GM18511 (cell line): ENCODE measurements around the gene CIC.

Experiments used
- ATAC-seq: cut with Tn5 transposase; IDR thresholded peaks from one replicate; pipeline ENCODE4 v1.9.1; 2021; ENCODE audit warnings: mild to moderate bottlenecking, moderate library complexity; ENCODE audit not compliant: unreplicated experiment

Gene CIC

DNA sequence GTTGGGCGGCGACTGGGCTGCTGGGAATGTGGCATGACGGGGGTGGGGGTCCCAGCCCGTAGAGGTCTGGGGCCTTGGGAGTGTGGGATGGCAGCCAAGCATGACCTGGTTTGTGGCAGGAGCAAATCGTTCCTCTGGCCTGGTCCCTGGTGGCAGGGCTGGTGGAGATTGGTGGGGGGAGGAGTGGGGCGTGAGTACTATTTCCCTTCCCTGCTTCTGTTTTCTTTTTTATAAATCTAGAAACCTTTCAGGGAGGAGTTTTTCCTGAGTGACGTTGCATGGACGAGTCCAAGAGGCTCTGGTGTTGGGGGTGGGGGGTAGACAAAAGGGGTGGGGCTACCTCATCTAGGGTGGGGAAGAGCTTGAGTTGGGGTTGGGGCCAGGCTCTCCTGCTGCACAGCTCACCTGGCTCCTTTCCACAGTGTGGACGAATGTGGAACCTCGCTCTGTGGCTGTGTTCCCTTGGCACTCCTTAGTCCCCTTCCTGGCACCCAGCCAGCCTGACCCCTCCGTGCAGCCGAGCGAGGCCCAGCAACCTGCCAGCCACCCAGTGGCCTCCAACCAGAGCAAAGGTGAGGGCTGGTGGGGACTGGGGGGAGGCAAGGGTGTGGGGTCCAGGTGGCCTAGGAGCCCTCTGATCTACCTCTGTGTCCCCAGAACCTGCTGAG, 17.4 kb downstream of the CIC start:
- no peak for ATAC-seq

- ATAC-seq: no peak
These were observed 18.2 kb downstream of the CIC start for GRCh38 chr19:42287017-42287826.

DNA sequence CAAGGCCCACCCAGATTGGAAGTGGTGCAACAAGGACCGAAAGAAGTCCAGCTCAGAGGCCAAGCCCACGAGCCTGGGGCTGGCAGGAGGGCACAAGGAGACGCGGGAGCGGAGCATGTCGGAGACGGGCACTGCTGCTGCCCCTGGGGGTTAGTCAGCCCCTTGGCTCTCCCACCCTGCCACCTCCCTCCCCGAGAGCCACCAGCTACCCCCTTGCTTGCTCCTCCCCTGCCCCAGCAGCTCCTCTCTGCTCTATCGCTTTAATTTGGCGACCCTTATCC, 18.7 kb downstream of the CIC start:
- ATAC-seq: no peak

DNA sequence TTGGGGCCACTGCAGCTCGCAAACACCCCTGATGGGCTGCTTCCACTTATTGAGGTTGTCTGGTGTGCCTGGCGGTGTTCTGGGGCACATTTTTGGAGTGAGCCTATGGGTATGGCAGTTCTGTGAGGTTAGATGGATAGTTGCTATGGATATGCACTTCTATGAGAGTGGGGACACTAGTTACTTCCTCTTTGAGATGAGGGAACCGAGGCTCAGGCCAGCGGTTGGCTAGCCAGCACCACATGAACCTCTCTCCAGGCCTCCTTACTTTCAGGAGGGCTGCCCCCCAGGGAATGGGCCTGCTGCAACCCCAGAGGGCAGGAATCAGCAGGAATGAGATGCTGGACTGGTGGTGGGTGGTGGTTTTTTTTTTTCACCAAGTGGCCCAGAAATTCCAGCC, 19.3 kb downstream of the CIC start:
- ATAC-seq: no peak

GRCh38 chr19:42288881-42289555, 20.0 kb downstream of the CIC start:
- no peak for ATAC-seq

DNA sequence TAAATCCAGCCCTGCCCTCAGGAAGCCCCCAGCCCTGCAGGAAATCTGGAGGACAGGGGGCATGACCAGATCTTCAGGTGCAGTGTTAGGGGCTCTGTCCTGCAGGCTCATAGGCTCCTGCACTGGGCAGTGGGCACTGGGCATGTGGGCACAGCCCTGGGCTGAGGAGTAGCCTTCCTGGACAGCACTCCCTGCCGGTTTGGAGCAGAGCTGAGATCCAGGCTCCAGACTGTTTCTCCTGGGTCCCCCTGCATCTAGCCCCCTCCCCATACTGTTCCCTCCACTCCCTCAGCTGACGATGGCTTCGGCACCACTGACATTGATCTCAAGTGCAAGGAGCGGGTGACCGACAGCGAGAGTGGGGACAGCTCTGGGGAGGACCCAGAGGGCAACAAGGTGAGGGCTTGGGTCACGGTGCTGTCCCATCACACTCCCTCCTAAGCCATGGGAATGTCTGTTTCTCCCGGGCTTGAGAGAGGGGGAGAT, 20.5 kb downstream of the CIC start:
- no peak for ATAC-seq

- no peak for ATAC-seq
These were observed 21.1 kb downstream of the CIC start for GRCh38 chr19:42290136-42290522.

DNA sequence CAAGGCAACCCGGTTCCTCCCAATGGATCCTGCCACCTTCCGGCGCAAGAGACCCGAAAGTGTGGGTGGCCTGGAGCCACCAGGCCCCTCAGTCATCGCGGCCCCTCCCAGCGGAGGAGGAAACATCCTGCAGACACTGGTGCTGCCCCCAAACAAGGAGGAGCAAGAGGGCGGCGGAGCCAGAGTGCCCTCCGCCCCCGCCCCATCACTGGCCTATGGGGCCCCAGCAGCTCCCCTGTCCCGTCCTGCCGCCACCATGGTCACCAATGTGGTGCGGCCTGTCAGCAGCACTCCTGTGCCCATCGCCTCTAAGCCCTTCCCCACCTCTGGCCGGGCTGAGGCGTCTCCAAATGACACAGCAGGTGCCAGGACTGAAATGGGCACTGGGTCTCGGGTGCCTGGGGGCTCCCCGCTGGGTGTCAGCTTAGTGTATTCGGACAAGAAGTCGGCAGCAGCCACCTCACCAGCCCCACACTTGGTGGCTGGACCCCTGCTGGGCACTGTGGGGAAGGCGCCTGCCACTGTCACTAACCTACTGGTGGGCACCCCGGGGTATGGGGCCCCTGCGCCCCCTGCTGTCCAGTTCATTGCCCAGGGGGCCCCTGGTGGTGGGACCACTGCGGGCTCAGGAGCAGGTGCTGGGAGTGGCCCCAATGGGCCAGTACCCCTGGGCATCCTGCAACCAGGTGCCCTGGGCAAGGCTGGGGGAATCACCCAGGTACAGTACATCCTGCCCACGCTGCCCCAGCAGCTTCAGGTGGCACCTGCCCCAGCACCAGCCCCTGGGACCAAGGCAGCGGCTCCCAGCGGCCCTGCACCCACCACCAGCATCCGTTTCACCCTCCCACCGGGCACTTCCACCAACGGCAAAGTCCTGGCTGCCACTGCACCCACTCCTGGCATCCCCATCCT, 21.7 kb downstream of the CIC start:
- ATAC-seq: no peak

GRCh38 chr19:42291435-42291810, 22.4 kb downstream of the CIC start:
- ATAC-seq: no peak

DNA sequence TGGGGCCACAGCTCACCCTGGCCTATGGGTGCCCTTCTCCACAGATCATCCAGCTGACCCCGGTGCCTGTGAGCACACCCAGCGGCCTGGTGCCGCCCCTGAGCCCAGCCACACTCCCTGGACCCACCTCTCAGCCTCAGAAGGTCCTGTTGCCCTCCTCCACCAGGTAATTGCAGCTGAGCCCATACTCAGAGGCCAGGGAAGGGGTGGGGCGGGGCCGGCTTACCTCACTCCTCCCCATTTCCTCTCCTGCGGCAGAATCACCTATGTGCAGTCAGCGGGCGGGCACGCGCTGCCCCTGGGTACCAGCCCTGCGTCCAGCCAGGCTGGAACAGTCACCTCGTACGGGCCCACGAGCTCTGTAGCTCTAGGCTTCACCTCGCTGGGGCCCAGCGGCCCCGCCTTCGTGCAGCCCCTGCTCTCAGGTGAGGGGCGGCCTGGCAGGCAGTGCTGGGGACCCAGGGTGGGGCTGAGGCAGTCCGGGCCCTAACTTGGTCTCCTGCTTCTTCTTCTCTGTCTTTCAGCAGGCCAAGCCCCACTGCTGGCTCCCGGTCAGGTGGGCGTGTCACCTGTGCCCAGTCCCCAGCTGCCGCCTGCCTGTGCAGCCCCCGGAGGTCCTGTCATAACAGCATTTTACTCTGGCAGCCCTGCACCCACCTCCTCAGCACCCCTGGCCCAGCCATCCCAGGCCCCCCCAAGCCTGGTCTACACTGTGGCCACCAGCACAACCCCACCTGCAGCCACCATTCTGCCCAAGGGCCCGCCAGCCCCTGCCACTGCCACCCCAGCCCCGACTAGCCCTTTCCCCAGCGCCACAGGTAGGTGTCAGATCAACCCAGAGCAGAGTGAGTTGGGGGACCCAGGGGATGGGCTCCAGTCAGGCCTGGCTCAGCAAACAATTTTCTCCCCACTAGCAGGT, 23.2 kb downstream of the CIC start:
- ATAC-seq: no peak

DNA sequence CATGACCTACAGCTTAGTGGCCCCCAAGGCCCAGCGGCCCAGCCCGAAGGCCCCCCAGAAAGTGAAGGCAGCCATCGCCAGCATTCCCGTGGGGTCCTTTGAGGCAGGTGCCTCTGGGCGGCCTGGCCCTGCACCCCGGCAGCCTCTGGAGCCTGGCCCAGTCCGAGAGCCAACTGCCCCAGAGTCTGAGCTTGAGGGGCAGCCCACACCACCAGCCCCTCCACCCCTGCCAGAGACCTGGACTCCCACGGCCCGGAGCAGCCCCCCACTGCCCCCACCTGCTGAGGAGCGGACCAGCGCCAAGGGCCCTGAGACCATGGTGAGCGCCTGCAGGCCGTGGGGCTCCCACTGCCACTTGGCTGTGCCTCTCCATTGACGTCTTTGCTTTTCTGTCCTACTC, 23.9 kb downstream of the CIC start:
- no peak for ATAC-seq

DNA sequence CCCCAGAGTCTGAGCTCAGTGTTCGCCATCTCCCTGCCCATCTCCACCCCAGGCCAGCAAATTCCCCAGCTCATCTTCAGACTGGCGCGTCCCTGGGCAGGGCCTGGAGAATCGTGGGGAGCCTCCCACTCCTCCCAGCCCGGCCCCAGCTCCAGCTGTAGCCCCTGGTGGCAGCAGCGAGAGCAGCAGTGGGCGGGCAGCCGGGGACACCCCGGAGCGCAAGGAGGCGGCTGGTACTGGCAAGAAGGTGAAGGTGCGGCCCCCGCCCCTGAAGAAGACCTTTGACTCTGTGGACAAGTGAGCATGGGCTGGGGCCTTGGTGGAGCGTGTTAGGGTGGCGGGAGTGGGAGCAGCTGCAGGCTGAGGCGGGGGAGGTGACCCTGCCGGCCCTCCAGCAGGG, 24.5 kb downstream of the CIC start:
- no peak for ATAC-seq

DNA sequence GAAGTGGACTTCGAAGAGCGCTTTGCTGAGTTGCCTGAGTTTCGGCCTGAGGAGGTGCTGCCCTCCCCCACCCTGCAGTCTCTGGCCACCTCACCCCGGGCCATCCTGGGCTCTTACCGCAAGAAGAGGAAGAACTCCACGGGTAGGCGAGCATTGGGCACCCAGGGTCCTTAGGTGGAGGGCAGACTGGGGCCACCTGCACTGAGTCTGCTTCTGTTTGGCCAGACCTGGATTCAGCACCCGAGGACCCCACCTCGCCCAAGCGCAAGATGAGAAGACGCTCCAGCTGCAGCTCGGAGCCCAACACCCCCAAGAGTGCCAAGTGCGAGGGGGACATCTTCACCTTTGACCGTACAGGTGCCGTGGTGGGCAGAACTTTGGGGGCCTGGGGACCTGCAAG, 24.9 kb downstream of the CIC start:
- ATAC-seq: no peak

- ATAC-seq: no peak
These were observed 25.6 kb downstream of the CIC start for GRCh38 chr19:42294471-42295137.

GRCh38 chr19:42295342-42295741, 26.3 kb downstream of the CIC start:
- no peak for ATAC-seq

- ATAC-seq: no peak
These were observed 26.9 kb downstream of the CIC start for GRCh38 chr19:42295831-42296525.

DNA sequence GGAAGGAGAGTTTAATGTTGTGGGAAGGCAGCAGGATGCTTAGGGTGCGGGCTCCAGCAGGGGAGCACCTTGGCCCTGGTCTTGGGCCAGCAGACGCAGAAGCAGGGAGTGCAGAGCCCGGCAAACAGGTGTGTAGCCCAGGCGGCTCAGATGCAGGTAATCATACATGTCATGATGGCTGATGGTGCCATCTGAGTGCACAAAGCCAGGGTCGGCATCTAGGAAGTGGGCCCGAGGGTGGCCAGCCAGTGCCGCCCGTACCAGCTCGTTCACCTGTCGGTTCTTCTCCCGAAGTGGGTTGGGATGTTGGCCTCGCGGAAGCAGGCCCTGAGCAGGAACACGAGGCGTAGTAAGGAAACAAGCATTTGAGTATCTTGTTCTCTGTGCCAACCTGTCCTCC, 28.0 kb downstream of the CIC start:
- ATAC-seq: no peak

DNA sequence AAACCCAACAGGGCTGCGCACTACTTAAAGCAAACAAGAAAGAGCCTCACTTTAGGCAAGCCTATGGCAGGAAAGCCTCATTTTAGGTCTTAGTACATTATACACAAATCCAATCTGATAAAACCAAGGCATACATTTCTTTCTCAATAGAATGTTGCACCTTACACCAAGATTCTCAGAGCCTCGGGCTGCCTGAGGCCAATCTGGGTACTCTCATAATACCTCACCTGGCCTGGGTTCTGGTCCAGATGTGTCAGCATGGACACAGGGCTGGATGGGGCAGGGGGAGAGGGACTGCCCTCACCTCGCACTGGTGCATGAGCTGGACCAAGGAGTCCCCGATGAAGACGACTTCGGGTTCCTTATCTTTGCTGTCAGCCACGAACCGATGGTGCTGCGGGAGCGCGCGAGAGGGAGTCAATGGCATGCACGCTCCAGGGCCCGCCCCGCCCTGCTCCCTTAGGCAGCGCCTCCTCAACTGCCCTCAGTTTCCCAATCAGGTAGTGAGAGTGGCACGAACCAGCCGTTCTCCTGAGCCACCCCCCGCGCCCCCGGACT, 32.7 kb downstream of the CIC start, which contains the start of gene PRR19:
Gene PRR19 (plus strand): TSS at position 487 of the 558 bp plus-strand sequence. CDS start 7,453 bp downstream, outside the sequence.
- ATAC-seq: peak; percentile 31

DNA sequence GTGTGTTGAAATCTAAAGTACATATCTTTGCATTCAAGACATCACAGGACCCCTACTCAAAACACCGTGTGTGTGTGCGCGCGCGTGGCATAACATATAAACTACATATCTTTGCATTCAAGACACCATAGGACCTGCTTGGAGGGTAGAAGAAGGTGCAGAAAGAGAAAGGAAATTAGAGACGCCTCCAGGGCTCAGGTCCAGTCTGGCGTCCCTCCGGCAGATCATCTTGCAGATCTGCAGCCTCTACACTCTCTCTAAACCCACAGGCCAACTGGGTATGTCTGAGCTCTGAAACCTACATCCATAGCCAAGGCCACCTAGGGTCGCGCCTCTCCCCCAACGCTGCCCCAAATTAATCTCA, 34.0 kb downstream of the CIC start:
- no peak for ATAC-seq
